Sigmoid colon (tissue), 7 donors: ENCODE data around the gene SMIM14. TPM values are rescaled to one million over a fixed set of nuclear protein-coding genes. Genes with fewer than 3 reads are reported as not detected.

Source experiments
- DNase-seq: peaks from one replicate; pipeline ENCODE4 v3.0.0-alpha.2; 2019
- H3K27ac ChIP-seq, 4 donors: fragments of 200-600 bp; sonication (generic); one replicate each; pipeline ENCODE4 v1.5.1; 2016 to 2019; ENCODE audit warnings: mild to moderate bottlenecking in 1 of 4
- H3K27me3 ChIP-seq, 3 donors: fragments of 200-600 bp; sonication (generic); one replicate each; pipeline ENCODE4 v1.5.1; 2019; ENCODE audit warnings: mild to moderate bottlenecking in 1 of 3
- H3K36me3 ChIP-seq, 4 donors: fragments of 200-600 bp; sonication (generic); one replicate each; pipeline ENCODE4 v1.5.1; 2016 to 2019
- H3K4me1 ChIP-seq, 4 donors: fragments of 200-600 bp; sonication (generic); one replicate each; pipeline ENCODE4 v1.5.1; 2017 to 2019
- H3K4me3 ChIP-seq, 4 donors: fragments of 200-600 bp; sonication (generic); one replicate each; pipeline ENCODE4 v1.5.1; 2017 to 2019; ENCODE audit warnings: mild to moderate bottlenecking in 2 of 4, moderate library complexity in 1 of 4
- H3K9me3 ChIP-seq, 4 donors: fragments of 200-600 bp in 3 of 4; sonication (generic) in 3 of 4; one replicate each; pipeline versions ENCODE4 v1.5.1 to v1.6.1; 2013 to 2019
- EP300 ChIP-seq, 4 donors: sonication (generic); formaldehyde crosslinking; IDR thresholded peaks; one replicate each; pipeline ENCODE4 v1.6.1; 2017; ENCODE audit warnings: antibody characterized with exemption in 4 of 4
- POLR2A ChIP-seq, 2 donors: fragments of 450-650 bp; IDR thresholded peaks; one replicate each; pipeline ENCODE4 v1.6.1; 2016; ENCODE audit warnings: antibody characterized with exemption in 2 of 2, mild to moderate bottlenecking in 2 of 2, moderate library complexity in 2 of 2
- POLR2AphosphoS5 ChIP-seq, 4 donors: sonication (generic); formaldehyde crosslinking; IDR thresholded peaks; one replicate each; pipeline ENCODE4 v1.6.1; 2017; ENCODE audit warnings: antibody characterized with exemption in 4 of 4
- whole genome bisulfite sequencing, 2 donors: extraction: QIAGEN DNeasy Blood & Tissue Kit; methylation state at CpG; one replicate each; pipeline ENCODE4 v1.1.7; 2013; 5-methylcytosine and 5-hydroxymethylcytosine counted together
- intact Hi-C: fragments of 100-400 bp; cut with DNase I; formaldehyde crosslinking; loops from one replicate; pipeline ENCODE4 v1.15.1; 2023
- polyA plus RNA-seq, 3 donors: library from polyadenylated mRNA; stranded (reverse); fragments of 200-250 nt; gene quantifications; one replicate each; pipeline ENCODE4 v1.2.3, GENCODE V29; 2013
- total RNA-seq, 4 donors: library from RNA; depleted of rRNA; stranded (reverse); fragments of >200 nt; gene quantifications; one replicate each; pipeline ENCODE4 v1.1.0, GENCODE V29; 2016
- TF ChIP-seq, protein P1 (sequence below), 4 experiments: fragments of 450-650 bp in 3 of 4; fragments of 200-600 bp in 1 of 4; IDR thresholded peaks; one replicate each; pipeline ENCODE4 v1.5.1; 2016 to 2019; ENCODE audit warnings: antibody characterized with exemption in 4 of 4, mild to moderate bottlenecking in 3 of 4, moderate library complexity in 2 of 4
- donor health status: healthy with polysubstance abuse.
- donor health status: Bipolar disorder and iron deficiency.
- donor health status: healthy.

The SMIM14 gene
- total and polyA plus RNA-seq, 7 donors, result 16.6 to 341 (median 33.9) TPM

DNA sequence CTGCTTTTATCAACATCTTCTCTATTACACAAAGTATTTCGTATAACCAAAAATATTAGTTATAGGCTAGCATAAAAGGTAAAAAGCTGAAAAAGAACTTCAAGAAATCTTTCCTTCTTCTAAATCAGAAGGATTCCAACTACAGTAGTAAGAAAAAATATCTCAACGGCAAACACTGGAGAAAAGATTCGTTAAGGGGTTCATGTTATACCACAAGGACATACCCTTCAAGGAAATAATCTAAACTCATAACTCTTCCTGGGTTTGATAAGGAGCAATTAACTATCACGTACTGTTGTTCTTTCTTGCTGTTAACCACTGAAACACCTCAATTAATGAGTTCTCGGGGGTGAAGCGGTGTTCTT is 1.5 kb downstream of the SMIM14 start:
- H3K27ac ChIP-seq, result peak overlapping the region; percentile 96 to 100 (median 99)
- H3K36me3 ChIP-seq, result peaks cover 0 to 7% (median 0%) of the 10 kb centered on the region in 4 donors
- intact Hi-C loops, result loop anchor here (5.0 to 10.0 kb wide), 4 partner anchors 180 to 452 kb away; partner anchors contain the start of genes LIAS, N4BP2, RPL9 and WDR19
- H3K4me3 ChIP-seq, result peak overlapping the region; percentile 83 to 95 (median 90)
- H3K4me1 ChIP-seq, result peaks cover 2 to 23% (median 19%) of the 10 kb centered on the region in 4 donors
- no peak for TF ChIP-seq EP300 (IDR thresholded peaks at IDR 0.05)
- no peaks in the 10 kb centered on the region for H3K27me3 ChIP-seq
- DNase-seq, result no peak
- WGBS, 2 donors, result 1 to 7% methylated on average over 6 of the region's 6 CpGs
- no peaks in the 10 kb centered on the region for H3K9me3 ChIP-seq

DNA sequence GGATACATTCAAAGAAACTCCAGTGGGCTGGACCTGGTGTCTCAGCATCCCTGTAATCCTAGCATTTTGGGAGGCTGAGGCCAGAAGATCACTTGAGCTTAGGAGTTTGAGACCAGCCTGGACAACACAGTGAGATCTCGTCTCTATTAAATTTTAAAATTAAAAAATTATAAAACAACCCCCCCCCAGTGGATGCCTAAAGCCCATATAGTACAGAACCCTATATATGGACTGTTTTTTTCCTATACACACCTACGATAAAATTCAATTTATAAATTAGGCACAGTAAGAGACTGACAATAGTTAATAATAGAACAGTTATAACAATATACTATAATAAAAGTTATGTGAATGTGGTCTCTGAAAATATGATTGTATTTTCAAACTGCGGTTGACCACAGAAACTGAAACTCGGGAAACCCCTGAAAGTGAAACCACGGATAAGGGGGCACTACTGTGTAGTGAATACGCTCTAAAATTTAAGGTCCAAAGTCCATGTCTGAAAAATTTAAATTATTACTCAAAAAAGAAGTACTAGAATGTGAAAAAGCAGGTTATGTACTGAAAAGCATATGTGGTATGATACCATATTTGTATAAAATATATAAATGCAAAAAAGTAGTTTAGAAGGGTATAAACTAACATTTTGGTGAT is 2.0 kb downstream of the SMIM14 start:
- WGBS, 2 donors, result 10 to 12% methylated on average over 6 of the region's 6 CpGs
- H3K36me3 ChIP-seq, result peaks cover 0 to 7% (median 0%) of the 10 kb centered on the region in 4 donors
- no peaks in the 10 kb centered on the region for H3K9me3 ChIP-seq
- peaks cover 2 to 26% (median 21%) of the 10 kb centered on the region in 4 donors for H3K4me1 ChIP-seq
- intact Hi-C loops, result loop anchor here (5.0 to 10.0 kb wide), 4 partner anchors 179 to 452 kb away; partner anchors contain the start of genes LIAS, N4BP2, RPL9 and WDR19
- H3K27me3 ChIP-seq, result no peaks in the 10 kb centered on the region
- DNase-seq, result no peak
- TF ChIP-seq EP300 (IDR thresholded peaks at IDR 0.05) (no peak), POLR2A (IDR thresholded peaks at IDR 0.05) (no peak), POLR2AphosphoS5 (IDR thresholded peaks at IDR 0.05) (peak in 1 of 4 donors; percentile 2)
- TF ChIP-seq, protein P1, sequence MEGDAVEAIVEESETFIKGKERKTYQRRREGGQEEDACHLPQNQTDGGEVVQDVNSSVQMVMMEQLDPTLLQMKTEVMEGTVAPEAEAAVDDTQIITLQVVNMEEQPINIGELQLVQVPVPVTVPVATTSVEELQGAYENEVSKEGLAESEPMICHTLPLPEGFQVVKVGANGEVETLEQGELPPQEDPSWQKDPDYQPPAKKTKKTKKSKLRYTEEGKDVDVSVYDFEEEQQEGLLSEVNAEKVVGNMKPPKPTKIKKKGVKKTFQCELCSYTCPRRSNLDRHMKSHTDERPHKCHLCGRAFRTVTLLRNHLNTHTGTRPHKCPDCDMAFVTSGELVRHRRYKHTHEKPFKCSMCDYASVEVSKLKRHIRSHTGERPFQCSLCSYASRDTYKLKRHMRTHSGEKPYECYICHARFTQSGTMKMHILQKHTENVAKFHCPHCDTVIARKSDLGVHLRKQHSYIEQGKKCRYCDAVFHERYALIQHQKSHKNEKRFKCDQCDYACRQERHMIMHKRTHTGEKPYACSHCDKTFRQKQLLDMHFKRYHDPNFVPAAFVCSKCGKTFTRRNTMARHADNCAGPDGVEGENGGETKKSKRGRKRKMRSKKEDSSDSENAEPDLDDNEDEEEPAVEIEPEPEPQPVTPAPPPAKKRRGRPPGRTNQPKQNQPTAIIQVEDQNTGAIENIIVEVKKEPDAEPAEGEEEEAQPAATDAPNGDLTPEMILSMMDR (IDR thresholded peaks at IDR 0.05), result no peak
- H3K27ac ChIP-seq, result peak overlapping the region; percentile 96 to 100 (median 99)
- peak overlapping the region; percentile 83 to 95 (median 90) for H3K4me3 ChIP-seq

DNA sequence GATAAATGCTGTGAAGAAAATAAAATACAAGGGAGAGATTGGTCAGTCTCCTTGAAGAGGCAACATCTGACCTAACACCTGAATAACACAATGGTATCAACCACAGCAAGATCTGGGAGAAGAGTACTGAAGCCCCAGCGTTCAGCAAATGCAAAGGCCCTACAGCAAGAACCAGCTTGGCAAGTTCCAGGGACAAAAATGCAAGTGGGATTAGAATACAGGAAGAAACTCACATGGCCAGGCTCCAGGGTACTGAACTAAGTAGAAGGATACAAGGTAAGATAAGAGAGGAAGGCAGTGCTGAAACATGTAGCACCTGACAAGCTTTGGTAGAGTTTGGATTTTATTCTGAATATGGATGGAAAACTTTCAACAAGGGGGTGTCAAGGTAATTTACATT is 3.6 kb downstream of the SMIM14 start:
- WGBS, 2 donors, result 15 to 54% methylated on average over 1 of the region's 1 CpG
- H3K27ac ChIP-seq, result peak overlapping the region in 3 of 4 donors; percentile 96 to 100 (median 99)
- H3K27me3 ChIP-seq, result no peaks in the 10 kb centered on the region
- DNase-seq, result no peak
- H3K4me1 ChIP-seq, result peaks cover 2 to 32% (median 22%) of the 10 kb centered on the region in 4 donors
- intact Hi-C loops, result loop anchor here (5.0 to 10.0 kb wide), 4 partner anchors 178 to 450 kb away; partner anchors contain the start of genes LIAS, N4BP2, RPL9 and WDR19
- no peaks in the 10 kb centered on the region for H3K9me3 ChIP-seq
- no peak for TF ChIP-seq POLR2AphosphoS5 (IDR thresholded peaks at IDR 0.05)
- TF ChIP-seq, protein P1 (IDR thresholded peaks at IDR 0.05), result no peak
- TF ChIP-seq POLR2A (IDR thresholded peaks at IDR 0.05), result no peak
- TF ChIP-seq EP300 (IDR thresholded peaks at IDR 0.05), result no peak
- no peak overlapping the region for H3K4me3 ChIP-seq
- peaks cover 0 to 7% (median 0%) of the 10 kb centered on the region in 4 donors for H3K36me3 ChIP-seq

GRCh38 chr4:39631700-39632079 is 7.0 kb downstream of the SMIM14 start:
- peaks cover 2 to 27% (median 19%) of the 10 kb centered on the region in 4 donors for H3K4me1 ChIP-seq
- WGBS, 2 donors, result 68 to 96% methylated on average over 1 of the region's 1 CpG
- no peaks in the 10 kb centered on the region for H3K27me3 ChIP-seq
- intact Hi-C loops, result loop anchor here (10.0 kb wide), 1 partner anchor 447 kb away; the partner anchor contains the start of gene WDR19
- no peak for DNase-seq
- no peaks in the 10 kb centered on the region for H3K9me3 ChIP-seq
- no peak overlapping the region for H3K4me3 ChIP-seq
- H3K36me3 ChIP-seq, result peaks cover 0 to 7% (median 0%) of the 10 kb centered on the region in 4 donors
- TF ChIP-seq EP300 (IDR thresholded peaks at IDR 0.05), result no peak
- TF ChIP-seq, protein P1 (IDR thresholded peaks at IDR 0.05), result no peak
- no peak for TF ChIP-seq POLR2A (IDR thresholded peaks at IDR 0.05)
- TF ChIP-seq POLR2AphosphoS5 (IDR thresholded peaks at IDR 0.05), result no peak
- H3K27ac ChIP-seq, result no peak overlapping the region

DNA sequence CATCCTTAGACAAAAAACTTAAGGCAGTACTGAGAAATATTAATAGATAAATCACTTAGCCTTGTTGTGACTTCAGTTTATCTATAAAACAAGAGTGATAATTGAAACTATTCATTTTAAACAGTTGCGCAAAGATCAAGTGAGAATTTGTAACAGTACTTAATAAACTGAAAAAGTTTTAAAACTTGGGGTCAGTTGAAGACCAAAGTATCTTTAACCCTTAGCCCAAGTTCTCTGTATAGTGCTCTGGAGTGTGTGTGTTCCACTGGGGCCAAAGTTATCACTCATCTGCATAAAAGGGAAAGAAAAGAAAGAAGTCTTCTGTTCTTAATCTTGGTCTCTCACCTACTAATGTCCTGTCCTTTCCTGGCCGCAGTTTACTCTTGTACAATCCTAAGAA is 11.3 kb downstream of the SMIM14 start:
- no peak for DNase-seq
- no peak overlapping the region for H3K27ac ChIP-seq
- H3K4me3 ChIP-seq, result no peak overlapping the region
- 59 to 88% methylated on average over 2 of the region's 2 CpGs for WGBS, 2 donors
- peaks cover 0 to 31% (median 17%) of the 10 kb centered on the region in 4 donors for H3K4me1 ChIP-seq
- H3K9me3 ChIP-seq, result no peaks in the 10 kb centered on the region
- H3K36me3 ChIP-seq, result no peaks in the 10 kb centered on the region
- no peaks in the 10 kb centered on the region for H3K27me3 ChIP-seq
- intact Hi-C loops, result no loop called here
- TF ChIP-seq POLR2AphosphoS5 (IDR thresholded peaks at IDR 0.05) (no peak), EP300 (IDR thresholded peaks at IDR 0.05) (no peak)
- TF ChIP-seq, protein P1 (IDR thresholded peaks at IDR 0.05), result no peak
